Peyer's patch (tissue), 4 donors: ENCODE measurements around the gene CWC25.

Experiments
- POLR2A ChIP-seq, 2 donors: fragments of 450-650 bp; IDR thresholded peaks; one replicate each; pipeline ENCODE4 v1.5.1; 2017; ENCODE audit warnings: antibody characterized with exemption in 2 of 2, mild to moderate bottlenecking in 2 of 2, moderate library complexity in 2 of 2
- TF ChIP-seq, protein P1 (sequence below), 6 experiments: fragments of 450-650 bp in 4 of 6; fragments of 200-600 bp in 2 of 6; sonication (generic) in 1 of 6; IDR thresholded peaks; one replicate each; pipeline ENCODE4 v1.5.1; 2017 to 2019; ENCODE audit warnings: antibody characterized with exemption in 6 of 6, mild to moderate bottlenecking in 3 of 6, moderate library complexity in 1 of 6

GRCh38 chr17:38857271-38857670 lies 32.1 kb upstream of the CWC25 start:
- TF ChIP-seq, protein P1, sequence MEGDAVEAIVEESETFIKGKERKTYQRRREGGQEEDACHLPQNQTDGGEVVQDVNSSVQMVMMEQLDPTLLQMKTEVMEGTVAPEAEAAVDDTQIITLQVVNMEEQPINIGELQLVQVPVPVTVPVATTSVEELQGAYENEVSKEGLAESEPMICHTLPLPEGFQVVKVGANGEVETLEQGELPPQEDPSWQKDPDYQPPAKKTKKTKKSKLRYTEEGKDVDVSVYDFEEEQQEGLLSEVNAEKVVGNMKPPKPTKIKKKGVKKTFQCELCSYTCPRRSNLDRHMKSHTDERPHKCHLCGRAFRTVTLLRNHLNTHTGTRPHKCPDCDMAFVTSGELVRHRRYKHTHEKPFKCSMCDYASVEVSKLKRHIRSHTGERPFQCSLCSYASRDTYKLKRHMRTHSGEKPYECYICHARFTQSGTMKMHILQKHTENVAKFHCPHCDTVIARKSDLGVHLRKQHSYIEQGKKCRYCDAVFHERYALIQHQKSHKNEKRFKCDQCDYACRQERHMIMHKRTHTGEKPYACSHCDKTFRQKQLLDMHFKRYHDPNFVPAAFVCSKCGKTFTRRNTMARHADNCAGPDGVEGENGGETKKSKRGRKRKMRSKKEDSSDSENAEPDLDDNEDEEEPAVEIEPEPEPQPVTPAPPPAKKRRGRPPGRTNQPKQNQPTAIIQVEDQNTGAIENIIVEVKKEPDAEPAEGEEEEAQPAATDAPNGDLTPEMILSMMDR (IDR thresholded peaks at IDR 0.05): no peak
- TF ChIP-seq POLR2A (IDR thresholded peaks at IDR 0.05): no peak
